ENCODE measurements around the gene SIRPG. TPM values are rescaled to one million over a fixed set of nuclear protein-coding genes. Genes with fewer than 3 reads are reported as not detected.
A peak's percentile ranks its signal among the peaks of the same experiment; 100 is the strongest.

Gene SIRPG
- total and polyA plus RNA-seq, 4 experiments from 2014 or later, result 32.4 to 211 (median 85.2) TPM

GRCh38 chr20:1686151-1686748 lies 28.7 kb upstream of the SIRPG start:
- H3K9me3 Mint-ChIP-seq, result peaks cover 0 to 20% (median 10%) of the 10 kb centered on the region in 8 donors
- no peak overlapping the region for H3K27ac ChIP-seq (ENCODE audit: low read depth, low read length)
- H3K27me3 Mint-ChIP-seq, result no peaks in the 10 kb centered on the region
- no peak for DNase-seq
- peaks cover 30% of the 10 kb centered on the region for H3K4me1 ChIP-seq (ENCODE audit: insufficient read depth, low read length)
- POLR2A ChIA-PET (ENCODE audit: partially characterized antibody), result interaction anchor here (1.1 kb wide), 1 partner anchor 9 kb away, joined by 3 read pairs; no protein-coding TSS in a partner anchor
- CTCF ChIA-PET (ENCODE audit: partially characterized antibody), result interaction anchor here (2.2 kb wide), 1 partner anchor 182 kb away, joined by 5 read pairs; no protein-coding TSS in a partner anchor
- H3K27me3 ChIP-seq (ENCODE audit: insufficient read depth, low read length), result no peaks in the 10 kb centered on the region
- peak overlapping the region; percentile 60 to 88 (median 77) for H3K27ac Mint-ChIP-seq
- H3K4me3 ChIP-seq (ENCODE audit: low read length in 2 of 2), result peak overlapping the region in 1 of 2 donors; percentile 34
- peaks cover 4 to 7% of the 10 kb centered on the region in 2 donors for H3K36me3 Mint-ChIP-seq
- H3K4me1 Mint-ChIP-seq, result peaks cover 16 to 45% (median 39%) of the 10 kb centered on the region in 4 donors
- intact Hi-C loops (cut with micrococcal nuclease), result loop anchor here (5.0 kb wide), 2 partner anchors 34 to 46 kb away; no protein-coding TSS in a partner anchor
- no peaks in the 10 kb centered on the region for H3K36me3 ChIP-seq (ENCODE audit: insufficient read depth, low read length)
- H3K4me3 Mint-ChIP-seq, result peak overlapping the region; percentile 66 to 88 (median 77)
- H3K9me3 ChIP-seq (ENCODE audit: control insufficient read depth in 1 of 2, low read length in 2 of 2), result no peaks in the 10 kb centered on the region

- peak in 1 of 5 donors; percentile 41 for DNase-seq
- peak overlapping the region; percentile 66 to 88 (median 77) for H3K4me3 Mint-ChIP-seq
- no peaks in the 10 kb centered on the region for H3K36me3 ChIP-seq (ENCODE audit: insufficient read depth, low read length)
- H3K4me3 ChIP-seq (ENCODE audit: low read length in 2 of 2), result peak overlapping the region; percentile 34 to 52
- peak overlapping the region; percentile 68 to 88 (median 82) for H3K27ac Mint-ChIP-seq
- H3K27me3 ChIP-seq (ENCODE audit: insufficient read depth, low read length), result no peaks in the 10 kb centered on the region
- H3K4me1 ChIP-seq (ENCODE audit: insufficient read depth, low read length), result peaks cover 35% of the 10 kb centered on the region
- H3K36me3 Mint-ChIP-seq, result peaks cover 4 to 7% of the 10 kb centered on the region in 2 donors
- H3K27ac ChIP-seq (ENCODE audit: low read depth, low read length), result peak overlapping the region; percentile 26
- no peaks in the 10 kb centered on the region for H3K9me3 ChIP-seq (ENCODE audit: control insufficient read depth in 1 of 2, low read length in 2 of 2)
- H3K27me3 Mint-ChIP-seq, result no peaks in the 10 kb centered on the region
- CTCF ChIA-PET (ENCODE audit: partially characterized antibody), result interaction anchor here (0.7 to 2.2 kb wide), 2 partner anchors 92 to 182 kb away, joined by 3 to 5 read pairs; no protein-coding TSS in a partner anchor
- POLR2A ChIA-PET (ENCODE audit: partially characterized antibody), result interaction anchor here (0.7 to 1.5 kb wide), 4 partner anchors 9 to 63 kb away, joined by 3 to 4 read pairs (median 3); no protein-coding TSS in a partner anchor
- H3K9me3 Mint-ChIP-seq, result peaks cover 0 to 19% (median 6%) of the 10 kb centered on the region in 8 donors
- peaks cover 18 to 47% (median 39%) of the 10 kb centered on the region in 4 donors for H3K4me1 Mint-ChIP-seq
- intact Hi-C loops (cut with micrococcal nuclease), result loop anchor here (5.0 kb wide), 2 partner anchors 33 to 47 kb away; no protein-coding TSS in a partner anchor
Observed at GRCh38 chr20:1685304-1686052, 27.9 kb upstream of the SIRPG start.

- Histone ChIP-seq H3K27ac (ENCODE audit: low read depth, low read length) (peak overlapping the region; percentile 13), H3K4me3 (ENCODE audit: low read length in 2 of 2) (peak overlapping the region in 1 of 2 donors; percentile 34), H3K9me3 (ENCODE audit: control insufficient read depth in 1 of 2, low read length in 2 of 2) (no peaks in the 10 kb centered on the region), H3K36me3 (ENCODE audit: insufficient read depth, low read length) (no peaks in the 10 kb centered on the region), H3K27me3 (ENCODE audit: insufficient read depth, low read length) (no peaks in the 10 kb centered on the region), H3K4me1 (ENCODE audit: insufficient read depth, low read length) (peaks cover 35% of the 10 kb centered on the region)
- H3K4me1 Mint-ChIP-seq, result peaks cover 18 to 48% (median 37%) of the 10 kb centered on the region in 4 donors
- H3K27me3 Mint-ChIP-seq, result no peaks in the 10 kb centered on the region
- peak overlapping the region; percentile 66 to 88 (median 77) for H3K4me3 Mint-ChIP-seq
- no peak for DNase-seq
- peaks cover 4 to 7% of the 10 kb centered on the region in 2 donors for H3K36me3 Mint-ChIP-seq
- peaks cover 0 to 15% (median 2%) of the 10 kb centered on the region in 8 donors for H3K9me3 Mint-ChIP-seq
- CTCF ChIA-PET (ENCODE audit: partially characterized antibody), result interaction anchor here (0.7 to 2.2 kb wide), 3 partner anchors 50 to 181 kb away, joined by 3 to 6 read pairs (median 5); no protein-coding TSS in a partner anchor
- POLR2A ChIA-PET (ENCODE audit: partially characterized antibody), result interaction anchor here (0.7 to 1.5 kb wide), 5 partner anchors 8 to 20 kb away, joined by 3 to 4 read pairs (median 3); no protein-coding TSS in a partner anchor
- peak overlapping the region in 6 of 7 donors; percentile 67 to 85 (median 76) for H3K27ac Mint-ChIP-seq
- intact Hi-C loops (cut with micrococcal nuclease), result loop anchor here (1.0 to 5.0 kb wide), 3 partner anchors 28 to 47 kb away; no protein-coding TSS in a partner anchor
Observed at GRCh38 chr20:1684872-1685271, 27.3 kb upstream of the SIRPG start.

- no peak for DNase-seq
- Histone ChIP-seq H3K9me3 (ENCODE audit: control insufficient read depth in 1 of 2, low read length in 2 of 2) (no peaks in the 10 kb centered on the region), H3K4me3 (ENCODE audit: low read length in 2 of 2) (no peak overlapping the region), H3K27ac (ENCODE audit: low read depth, low read length) (no peak overlapping the region), H3K27me3 (ENCODE audit: insufficient read depth, low read length) (no peaks in the 10 kb centered on the region), H3K4me1 (ENCODE audit: insufficient read depth, low read length) (peaks cover 77% of the 10 kb centered on the region), H3K36me3 (ENCODE audit: insufficient read depth, low read length) (no peaks in the 10 kb centered on the region)
- peaks cover under 1 to 5% of the 10 kb centered on the region in 2 donors for H3K36me3 Mint-ChIP-seq
- POLR2A ChIA-PET (ENCODE audit: partially characterized antibody), result interaction anchor here (0.9 to 4.4 kb wide), 8 partner anchors 8 to 988 kb away, joined by 3 to 16 read pairs (median 4); partner anchors contain the start of gene IDH3B
- H3K4me3 Mint-ChIP-seq, result peak overlapping the region; percentile 70 to 87 (median 75)
- CTCF ChIA-PET (ENCODE audit: partially characterized antibody), result interaction anchor here (0.8 to 2.2 kb wide), 5 partner anchors 11 to 168 kb away, joined by 3 to 13 read pairs (median 3); no protein-coding TSS in a partner anchor
- peaks cover 0 to 7% (median 0%) of the 10 kb centered on the region in 8 donors for H3K9me3 Mint-ChIP-seq
- no peaks in the 10 kb centered on the region for H3K27me3 Mint-ChIP-seq
- peaks cover 60 to 77% (median 75%) of the 10 kb centered on the region in 4 donors for H3K4me1 Mint-ChIP-seq
- intact Hi-C loops (cut with micrococcal nuclease), result no loop called here
- H3K27ac Mint-ChIP-seq, result peak overlapping the region; percentile 2 to 88 (median 80)
Observed at GRCh38 chr20:1676650-1677049, 19.1 kb upstream of the SIRPG start.

- H3K4me1 ChIP-seq (ENCODE audit: insufficient read depth, low read length), result peaks cover 75% of the 10 kb centered on the region
- no peaks in the 10 kb centered on the region for H3K9me3 ChIP-seq (ENCODE audit: control insufficient read depth in 1 of 2, low read length in 2 of 2)
- Mint-ChIP-seq H3K27me3 (no peaks in the 10 kb centered on the region), H3K9me3 (peaks cover 0 to 19% (median 0%) of the 10 kb centered on the region in 8 donors), H3K4me3 (peak overlapping the region; percentile 43 to 89 (median 67)), H3K27ac (peak overlapping the region; percentile 76 to 91 (median 85)), H3K36me3 (peaks cover 1 to 18% of the 10 kb centered on the region in 2 donors), H3K4me1 (peaks cover 67 to 92% (median 83%) of the 10 kb centered on the region in 4 donors)
- intact Hi-C loops (cut with micrococcal nuclease), result loop anchor here (1.0 to 2.0 kb wide), 2 partner anchors 10 to 14 kb away; no protein-coding TSS in a partner anchor
- no peaks in the 10 kb centered on the region for H3K36me3 ChIP-seq (ENCODE audit: insufficient read depth, low read length)
- no peak overlapping the region for H3K27ac ChIP-seq (ENCODE audit: low read depth, low read length)
- peak overlapping the region; percentile 4 to 15 for H3K4me3 ChIP-seq (ENCODE audit: low read length in 2 of 2)
- ChIA-PET POLR2A (ENCODE audit: partially characterized antibody) (interaction anchor here (0.6 to 4.4 kb wide), 15 partner anchors 10 to 209 kb away, joined by 3 to 31 read pairs (median 5); partner anchors contain the start of genes NSFL1C and SIRPG), CTCF (ENCODE audit: partially characterized antibody) (interaction anchor here (1.2 to 2.2 kb wide), 3 partner anchors 10 to 60 kb away, joined by 4 to 13 read pairs (median 5); no protein-coding TSS in a partner anchor)
- no peaks in the 10 kb centered on the region for H3K27me3 ChIP-seq (ENCODE audit: insufficient read depth, low read length)
- DNase-seq, result no peak
Observed at GRCh38 chr20:1674990-1675780, 17.6 kb upstream of the SIRPG start.

- Histone ChIP-seq H3K4me3 (ENCODE audit: low read length in 2 of 2) (peak overlapping the region in 1 of 2 donors; percentile 15), H3K4me1 (ENCODE audit: insufficient read depth, low read length) (peaks cover 82% of the 10 kb centered on the region), H3K36me3 (ENCODE audit: insufficient read depth, low read length) (no peaks in the 10 kb centered on the region), H3K9me3 (ENCODE audit: control insufficient read depth in 1 of 2, low read length in 2 of 2) (no peaks in the 10 kb centered on the region), H3K27ac (ENCODE audit: low read depth, low read length) (peak overlapping the region; percentile 27), H3K27me3 (ENCODE audit: insufficient read depth, low read length) (no peaks in the 10 kb centered on the region)
- Mint-ChIP-seq H3K27me3 (no peaks in the 10 kb centered on the region), H3K4me3 (peak overlapping the region in 7 of 8 donors; percentile 49 to 89 (median 74)), H3K4me1 (peaks cover 67 to 97% (median 85%) of the 10 kb centered on the region in 4 donors), H3K27ac (peak overlapping the region; percentile 76 to 91 (median 85)), H3K36me3 (peaks cover 1 to 16% of the 10 kb centered on the region in 2 donors), H3K9me3 (peaks cover 0 to 19% (median 0%) of the 10 kb centered on the region in 8 donors)
- DNase-seq, result peak; percentile 39 to 66 (median 44)
- ChIA-PET CTCF (ENCODE audit: partially characterized antibody) (interaction anchor here (1.2 kb wide), 1 partner anchor 60 kb away, joined by 5 read pairs; no protein-coding TSS in a partner anchor), POLR2A (ENCODE audit: partially characterized antibody) (interaction anchor here (0.6 to 4.4 kb wide), 14 partner anchors 9 to 208 kb away, joined by 3 to 31 read pairs (median 4); partner anchors contain the start of genes NSFL1C and SIRPG)
- intact Hi-C loops (cut with micrococcal nuclease), result loop anchor here (1.0 to 2.0 kb wide), 2 partner anchors 9 to 14 kb away; no protein-coding TSS in a partner anchor
Observed at GRCh38 chr20:1674361-1674760, 16.8 kb upstream of the SIRPG start.
